ENCODE measurements around the gene NACC2. TPM values are rescaled to one million over a fixed set of nuclear protein-coding genes. Genes with fewer than 3 reads are reported as not detected.

NACC2 gene
- total and polyA plus RNA-seq, 7 donors = 8.5 to 33.5 (median 18.4) TPM

DNA sequence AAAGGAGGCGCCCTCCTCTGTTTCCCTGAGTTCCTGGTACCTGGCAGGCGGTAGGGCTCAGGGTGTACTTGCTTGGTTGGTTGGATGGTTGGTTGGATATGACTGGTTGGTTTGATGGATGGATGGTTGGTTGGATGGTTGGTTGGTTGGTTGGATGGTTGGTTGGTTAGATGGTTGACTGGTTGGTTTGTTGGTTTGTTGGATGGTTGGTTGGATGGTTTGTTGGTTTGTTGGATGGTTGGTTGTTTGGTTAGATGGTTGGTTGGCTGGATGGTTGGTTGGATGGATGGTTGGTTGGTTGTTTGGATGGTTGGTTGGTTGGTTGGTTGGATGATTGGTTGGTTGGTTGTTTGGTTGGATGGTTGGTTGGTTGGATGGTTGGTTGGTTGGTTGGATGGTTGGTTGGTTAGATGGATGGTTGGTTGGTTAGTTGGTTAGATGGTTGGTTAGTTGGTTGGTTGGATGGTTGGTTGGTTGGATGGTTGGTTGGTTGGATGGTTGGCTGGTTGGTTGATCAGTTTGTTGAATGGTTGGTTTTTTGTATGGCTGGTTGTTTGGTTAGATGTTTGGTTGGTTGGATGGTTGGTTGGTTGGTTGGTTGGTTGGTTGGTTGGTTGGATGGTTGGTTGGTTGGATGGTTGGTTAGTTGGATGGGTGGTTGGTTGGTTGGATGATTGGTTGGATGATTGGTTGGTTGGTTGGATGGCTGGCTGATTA is 30.0 kb upstream of the NACC2 start:
- TF ChIP-seq, protein P1, sequence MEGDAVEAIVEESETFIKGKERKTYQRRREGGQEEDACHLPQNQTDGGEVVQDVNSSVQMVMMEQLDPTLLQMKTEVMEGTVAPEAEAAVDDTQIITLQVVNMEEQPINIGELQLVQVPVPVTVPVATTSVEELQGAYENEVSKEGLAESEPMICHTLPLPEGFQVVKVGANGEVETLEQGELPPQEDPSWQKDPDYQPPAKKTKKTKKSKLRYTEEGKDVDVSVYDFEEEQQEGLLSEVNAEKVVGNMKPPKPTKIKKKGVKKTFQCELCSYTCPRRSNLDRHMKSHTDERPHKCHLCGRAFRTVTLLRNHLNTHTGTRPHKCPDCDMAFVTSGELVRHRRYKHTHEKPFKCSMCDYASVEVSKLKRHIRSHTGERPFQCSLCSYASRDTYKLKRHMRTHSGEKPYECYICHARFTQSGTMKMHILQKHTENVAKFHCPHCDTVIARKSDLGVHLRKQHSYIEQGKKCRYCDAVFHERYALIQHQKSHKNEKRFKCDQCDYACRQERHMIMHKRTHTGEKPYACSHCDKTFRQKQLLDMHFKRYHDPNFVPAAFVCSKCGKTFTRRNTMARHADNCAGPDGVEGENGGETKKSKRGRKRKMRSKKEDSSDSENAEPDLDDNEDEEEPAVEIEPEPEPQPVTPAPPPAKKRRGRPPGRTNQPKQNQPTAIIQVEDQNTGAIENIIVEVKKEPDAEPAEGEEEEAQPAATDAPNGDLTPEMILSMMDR (IDR thresholded peaks at IDR 0.05) = no peak
- Histone ChIP-seq H3K27me3 (ENCODE audit: insufficient read depth in 3 of 3, low read length in 2 of 3) (peaks cover 0 to 16% (median 7%) of the 10 kb centered on the region in 3 donors), H3K9me3 (no peaks in the 10 kb centered on the region), H3K27ac (no peak overlapping the region), H3K4me3 (no peak overlapping the region), H3K4me1 (peaks cover 10% of the 10 kb centered on the region), H3K36me3 (ENCODE audit: insufficient read depth in 1 of 2, low read depth in 1 of 2) (no peaks in the 10 kb centered on the region)
- DNase-seq (no peak), ATAC-seq (no peak)
- 88 to 96% (median 89%) methylated on average over 2 of the region's 2 CpGs for WGBS, 3 donors
- intact Hi-C loops (cut with DNase I) = loop anchor here (5.0 to 10.0 kb wide), 4 partner anchors 38 to 520 kb away; partner anchors contain the start of gene KCNT1 (in 1 of the 2)

DNA sequence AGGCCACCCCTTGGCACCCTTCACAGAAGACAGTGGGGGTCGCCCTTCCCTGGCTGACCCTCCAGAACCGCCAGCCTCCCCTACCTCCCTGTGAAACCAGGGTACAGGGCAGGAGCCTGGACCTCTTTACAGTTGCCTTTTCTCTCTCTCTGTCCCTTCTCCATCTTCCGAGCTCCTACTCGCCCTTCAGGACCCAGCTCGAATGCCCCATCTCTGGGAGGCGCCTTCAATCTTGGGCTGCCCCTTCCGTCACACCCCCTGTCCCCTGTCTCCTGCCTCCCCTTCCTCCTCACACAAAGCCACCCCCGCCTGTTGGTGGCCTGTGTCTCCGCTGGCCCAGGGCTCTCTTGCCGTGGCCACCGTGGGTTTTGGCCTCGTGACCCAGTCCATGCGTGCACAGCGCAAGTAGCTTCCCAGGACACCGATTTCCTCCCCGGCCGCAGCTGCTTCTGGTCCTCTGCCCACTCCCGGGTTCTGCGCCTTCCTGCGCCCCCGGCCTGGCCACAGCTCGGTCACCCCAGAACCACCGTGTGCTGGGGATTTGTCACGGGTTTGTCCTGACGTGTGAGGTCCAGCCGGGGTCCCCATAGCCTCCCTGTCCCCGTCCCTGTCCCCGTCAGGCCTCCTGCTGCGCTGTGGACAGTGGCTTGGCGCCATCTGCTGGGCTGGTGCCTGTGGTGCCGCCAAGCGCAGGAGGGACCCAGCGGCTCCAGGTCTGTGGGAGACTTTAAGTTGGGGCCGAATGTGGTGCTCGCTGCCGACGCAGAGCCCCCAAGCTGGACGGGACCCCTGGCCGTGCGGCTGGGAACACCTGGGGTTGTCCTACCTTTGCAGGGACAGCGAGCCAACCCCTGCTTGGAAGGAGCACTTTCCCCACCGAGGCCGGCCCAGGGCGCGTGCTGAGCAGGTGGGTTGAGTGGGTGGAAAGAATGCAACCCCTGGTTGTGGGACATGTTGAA is 27.6 kb upstream of the NACC2 start:
- peaks cover 19% of the 10 kb centered on the region for H3K4me1 ChIP-seq
- peak overlapping the region; percentile 54 for H3K4me3 ChIP-seq
- H3K27ac ChIP-seq = peak overlapping the region; percentile 58

DNA sequence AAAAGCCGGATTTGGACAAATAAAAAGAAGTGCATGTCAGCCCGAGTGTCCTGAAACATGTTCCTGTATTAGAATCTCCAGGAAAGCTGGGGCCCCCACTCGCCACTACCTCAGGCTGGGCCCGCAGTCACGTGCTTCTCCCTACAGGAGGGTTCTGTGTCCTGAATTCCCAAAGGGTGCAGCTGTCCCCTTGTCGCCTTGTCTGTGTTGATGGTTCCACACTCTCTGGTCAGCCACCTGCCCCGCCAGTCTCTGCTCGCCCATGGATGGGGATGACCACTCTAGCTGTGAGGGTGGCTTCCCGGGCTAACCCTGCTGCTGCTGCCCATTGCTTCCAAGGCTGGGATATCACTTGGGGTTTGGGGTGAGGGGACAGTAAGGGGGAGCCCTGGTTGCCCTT is 26.7 kb upstream of the NACC2 start:
- no peak for DNase-seq
- Histone ChIP-seq H3K27me3 (ENCODE audit: insufficient read depth in 3 of 3, low read length in 2 of 3) (no peaks in the 10 kb centered on the region), H3K4me3 (no peak overlapping the region), H3K9me3 (no peaks in the 10 kb centered on the region), H3K4me1 (peaks cover 27% of the 10 kb centered on the region), H3K27ac (peak overlapping the region; percentile 96), H3K36me3 (ENCODE audit: insufficient read depth in 1 of 2, low read depth in 1 of 2) (no peaks in the 10 kb centered on the region)
- WGBS, 3 donors = 73 to 85% (median 77%) methylated on average over 9 of the region's 9 CpGs
- intact Hi-C loops (cut with DNase I) = loop anchor here (1.0 to 10.0 kb wide), 6 partner anchors 34 to 517 kb away; partner anchors contain the start of gene KCNT1 (in 1 of the 2)
- TF ChIP-seq, protein P1 (IDR thresholded peaks at IDR 0.05) = no peak
- ATAC-seq = no peak

More for the DNA sequence above, 27.6 kb upstream of the NACC2 start:
- no peaks in the 10 kb centered on the region for H3K27me3 ChIP-seq (ENCODE audit: insufficient read depth in 3 of 3, low read length in 2 of 3)
- no peaks in the 10 kb centered on the region for H3K9me3 ChIP-seq
- ATAC-seq = peak; percentile 40 to 65 (median 48)
- TF ChIP-seq, protein P1 (IDR thresholded peaks at IDR 0.05) = peak; percentile 97
- intact Hi-C loops (cut with DNase I) = loop anchor here (1.0 to 10.0 kb wide), 8 partner anchors 35 to 518 kb away; partner anchors contain the start of gene KCNT1 (in 1 of the 2)
- WGBS, 3 donors = 21 to 23% (median 21%) methylated on average over 44 to 45 of the region's 45 CpGs
- DNase-seq = peak; percentile 83 to 90
- H3K36me3 ChIP-seq (ENCODE audit: insufficient read depth in 1 of 2, low read depth in 1 of 2) = no peaks in the 10 kb centered on the region

DNA sequence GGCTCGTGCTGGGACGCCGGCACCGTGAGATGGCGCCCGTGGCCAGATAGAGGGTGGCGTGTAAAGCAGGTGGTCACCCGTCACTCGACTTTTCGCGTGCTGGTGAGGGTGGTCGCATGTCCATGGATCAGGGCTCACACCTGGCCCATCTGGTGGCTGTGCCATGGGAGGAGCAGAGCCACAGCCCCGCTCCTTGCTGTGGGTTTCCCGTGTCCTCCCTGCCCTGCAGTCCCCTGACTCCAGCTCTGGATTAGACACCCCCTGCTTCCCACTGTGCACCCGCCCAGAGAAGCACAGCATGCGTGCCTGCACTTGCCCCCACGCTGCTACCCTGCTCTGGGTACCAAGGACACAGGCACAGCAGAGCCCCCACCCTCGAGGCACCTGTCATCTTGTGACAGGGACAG is 25.4 kb upstream of the NACC2 start:
- no peak for ATAC-seq
- Histone ChIP-seq H3K4me1 (peaks cover 27% of the 10 kb centered on the region), H3K4me3 (no peak overlapping the region), H3K36me3 (ENCODE audit: insufficient read depth in 1 of 2, low read depth in 1 of 2) (peaks cover 2 to 10% of the 10 kb centered on the region in 2 donors), H3K27me3 (ENCODE audit: insufficient read depth in 3 of 3, low read length in 2 of 3) (no peaks in the 10 kb centered on the region), H3K27ac (peak overlapping the region; percentile 96), H3K9me3 (no peaks in the 10 kb centered on the region)
- DNase-seq = no peak
- intact Hi-C loops (cut with DNase I) = loop anchor here (5.0 to 10.0 kb wide), 4 partner anchors 33 to 516 kb away; partner anchors contain the start of gene KCNT1 (in 1 of the 2)
- TF ChIP-seq, protein P1 (IDR thresholded peaks at IDR 0.05) = no peak
- WGBS, 3 donors = 51 to 70% (median 57%) methylated on average over 18 of the region's 18 CpGs
